ENCODE measurements around the gene MRAP.
"Not testable (repeated sequence)": the region's sequence is repeated elsewhere in the genome, so short reads cannot be mapped to it uniquely, and the experiment has no call there.

MRAP gene

GRCh38 chr21:32300117-32300681, 1.5 kb downstream of the MRAP start:
- DNase-seq, result no peak

DNA sequence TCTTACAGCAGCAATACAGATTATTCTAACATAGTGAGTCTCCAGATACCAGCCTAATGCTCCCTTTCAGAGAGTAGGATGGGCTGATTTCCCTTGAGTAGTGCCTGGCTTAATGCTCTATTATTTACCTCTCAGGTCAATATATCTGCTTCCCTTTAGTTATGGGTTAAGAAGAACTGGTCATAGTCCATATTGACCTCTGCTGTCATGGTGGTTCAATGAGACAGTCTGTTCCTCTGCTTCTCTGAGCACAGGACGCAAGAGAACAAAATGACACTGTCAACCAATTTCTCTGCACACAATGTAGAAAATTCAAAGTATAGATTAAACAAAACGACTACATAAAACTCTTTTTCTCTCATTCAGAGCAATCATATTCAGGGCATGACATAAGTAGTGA, 2.9 kb downstream of the MRAP start:
- no peak for DNase-seq

DNA sequence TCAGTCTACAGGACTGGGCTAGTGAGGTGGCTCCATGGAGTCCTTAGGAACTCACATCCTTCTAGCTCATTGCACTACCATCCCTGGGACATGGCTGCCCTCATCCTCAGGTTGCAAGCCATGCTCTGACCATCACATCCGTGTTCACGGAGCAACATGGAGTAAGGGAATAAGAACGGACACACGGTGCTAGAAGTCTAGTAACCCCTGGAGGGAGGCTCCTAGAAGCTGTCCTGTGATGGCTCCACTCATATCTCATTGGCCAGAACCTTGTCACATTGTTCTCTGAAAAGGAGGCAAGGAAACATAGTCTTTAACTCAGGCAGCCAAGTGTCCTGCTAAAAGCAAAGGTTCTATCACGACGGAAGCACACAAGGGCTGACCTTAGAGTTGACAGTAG, 3.9 kb downstream of the MRAP start:
- no peak for DNase-seq

DNA sequence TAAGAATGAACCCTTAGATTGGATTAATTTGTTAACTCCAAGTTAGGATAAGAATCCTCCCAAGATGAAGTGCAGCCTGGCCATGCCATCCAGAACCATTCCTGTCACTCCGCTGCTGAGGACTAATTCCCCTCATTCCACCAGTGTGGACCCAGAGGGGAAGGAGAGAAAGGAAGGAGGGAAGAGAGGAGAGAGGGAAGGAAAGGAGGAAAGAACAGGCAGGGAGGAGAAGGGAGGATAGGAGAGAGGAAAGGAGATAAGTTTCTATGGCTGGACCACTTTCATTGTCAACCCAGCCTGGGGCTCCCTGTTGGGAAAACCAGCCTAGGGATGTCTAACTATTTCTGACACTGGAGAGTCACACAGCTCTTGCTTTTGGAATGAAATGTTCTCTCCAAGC, 4.7 kb downstream of the MRAP start:
- no peak for DNase-seq

- no peak for DNase-seq
These were observed 6.3 kb downstream of the MRAP start for GRCh38 chr21:32304998-32305397.

GRCh38 chr21:32306021-32306780, 7.5 kb downstream of the MRAP start:
- DNase-seq, result no peak

DNA sequence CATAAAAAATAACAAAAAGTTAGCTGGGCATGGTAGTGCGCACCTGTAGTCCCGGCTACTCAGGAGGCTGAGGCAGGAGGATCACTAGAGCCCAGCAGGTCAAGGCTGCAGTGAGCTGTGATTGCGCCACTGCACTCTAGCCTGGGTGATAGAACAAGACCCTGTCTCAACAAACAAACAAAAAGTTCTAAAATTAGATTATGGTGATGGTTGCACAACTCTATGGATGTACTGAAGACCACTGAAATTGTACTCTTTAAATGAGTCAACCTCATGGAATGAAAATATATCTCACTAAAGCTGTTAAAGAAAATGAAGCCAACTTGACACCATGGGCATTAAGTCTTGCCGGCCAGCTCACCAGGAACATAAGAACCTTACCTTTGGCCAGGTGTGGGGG, 9.1 kb downstream of the MRAP start:
- no peak for DNase-seq

DNA sequence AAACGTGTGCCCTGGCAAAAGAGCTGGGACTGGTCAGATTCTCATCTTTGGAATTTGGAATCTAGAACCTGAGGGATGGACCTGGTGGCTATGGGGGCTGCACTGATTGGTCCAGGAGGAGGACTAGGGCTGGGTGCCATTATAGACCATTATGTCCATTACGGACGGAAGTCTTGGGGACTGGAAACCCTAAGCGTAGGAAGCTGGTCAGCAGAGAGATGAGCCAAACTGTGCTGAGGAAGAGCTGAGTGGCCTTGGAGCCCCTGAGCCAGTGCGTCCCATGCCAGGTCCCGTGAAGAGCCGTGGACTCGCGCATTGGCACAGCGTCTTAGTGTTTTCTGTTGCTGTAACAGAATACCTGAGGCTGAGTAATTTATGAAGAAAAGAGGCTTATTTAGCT, 10.0 kb downstream of the MRAP start:
- DNase-seq, result no peak

DNA sequence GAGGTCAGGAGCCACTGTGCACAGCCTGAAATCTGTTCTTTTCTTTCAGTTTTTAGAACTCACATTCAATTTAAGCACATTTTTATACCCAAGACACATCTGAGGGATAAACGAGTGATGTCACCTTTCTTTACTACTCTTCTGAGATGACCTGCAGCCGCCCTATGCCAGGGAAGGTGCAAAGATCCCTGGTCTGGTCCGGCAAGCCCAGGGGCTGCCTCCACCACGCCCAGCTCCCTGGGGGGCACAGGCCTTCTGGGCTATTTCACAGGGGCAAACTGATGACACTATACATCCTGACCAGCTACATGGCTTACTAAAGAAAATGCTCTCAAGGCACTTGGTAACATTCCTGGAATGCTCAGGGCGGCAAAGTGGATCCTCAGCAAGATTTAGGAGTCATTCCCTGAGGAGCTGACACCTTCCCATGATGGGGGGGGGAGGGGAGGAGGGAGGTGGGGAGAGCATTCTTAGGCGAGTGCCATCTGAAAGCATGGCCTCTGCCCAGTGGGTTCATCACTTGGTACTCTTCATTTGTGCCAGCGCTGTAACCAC, 11.3 kb downstream of the MRAP start:
- no peak for DNase-seq

GRCh38 chr21:32310976-32311375, 12.3 kb downstream of the MRAP start:
- DNase-seq, result not testable (repeated sequence)

DNA sequence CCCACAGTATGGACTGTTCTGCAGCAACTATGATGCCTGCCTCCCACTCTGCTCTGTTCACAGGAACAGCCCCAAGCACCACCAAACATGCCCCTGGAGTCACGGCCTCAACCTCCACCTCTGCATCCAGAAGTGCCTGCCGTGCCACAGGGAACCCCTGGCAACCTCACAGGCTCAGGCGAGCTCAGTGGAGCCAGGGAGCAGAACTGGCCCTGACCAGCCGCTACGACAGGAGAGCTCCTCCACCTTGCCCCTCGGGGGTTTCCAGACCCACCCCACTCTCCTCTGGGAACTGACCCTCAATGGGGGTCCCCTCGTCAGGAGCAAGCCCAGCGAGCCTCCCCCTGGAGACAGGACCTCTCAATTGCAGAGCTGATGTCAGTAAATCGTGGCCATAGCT, 13.0 kb downstream of the MRAP start:
- DNase-seq, result no peak

- DNase-seq, result no peak
These were observed 13.7 kb downstream of the MRAP start for GRCh38 chr21:32312326-32312725.

- DNase-seq, result no peak
These were observed 14.3 kb downstream of the MRAP start for GRCh38 chr21:32312976-32313375.

- DNase-seq, result no peak
These were observed 16.2 kb downstream of the MRAP start for GRCh38 chr21:32314806-32315205.

GRCh38 chr21:32315511-32316281, 17.0 kb downstream of the MRAP start:
- no peak for DNase-seq

DNA sequence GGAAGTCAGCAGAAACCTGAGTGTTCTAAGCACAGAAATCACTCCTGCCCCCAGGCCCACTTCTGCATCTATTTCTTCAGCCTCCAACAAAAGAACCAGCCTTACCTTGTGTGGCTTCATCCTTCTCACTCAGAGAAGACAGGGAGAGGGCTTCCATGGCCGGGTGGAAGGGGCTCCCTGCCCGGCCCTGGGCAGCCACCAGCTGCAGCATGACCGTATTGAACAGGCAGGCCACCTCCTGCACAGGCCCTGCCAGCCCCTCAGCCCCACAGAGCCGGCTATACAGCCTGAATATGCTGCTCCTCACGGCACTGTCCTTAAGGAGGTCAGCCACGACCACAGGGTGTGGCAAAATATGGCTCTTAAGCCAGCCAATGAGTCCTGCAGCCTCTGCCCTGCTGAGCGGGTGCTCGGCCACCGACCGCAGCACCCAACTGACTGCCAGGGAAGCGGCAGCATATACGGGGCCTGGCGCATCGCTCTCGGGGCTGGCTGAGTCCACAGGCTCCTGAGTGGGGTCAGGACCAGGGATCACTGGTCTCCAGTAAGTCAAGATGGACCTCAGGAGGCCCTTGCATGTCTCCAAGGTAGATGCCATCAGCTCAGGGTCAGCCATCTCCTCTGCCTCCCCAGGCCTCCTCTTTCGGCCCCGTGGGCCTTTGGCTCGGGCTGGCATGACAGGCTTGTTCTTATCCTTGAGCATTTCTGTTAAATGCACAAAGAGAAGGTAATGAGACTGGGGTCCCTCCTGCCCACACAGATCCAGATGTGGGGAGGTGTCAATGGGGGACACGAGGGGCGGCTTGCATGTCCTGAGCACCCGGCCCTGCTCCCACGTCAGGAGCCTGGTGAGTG, 17.9 kb downstream of the MRAP start:
- DNase-seq, result no peak

- no peak for DNase-seq
These were observed 19.1 kb downstream of the MRAP start for GRCh38 chr21:32317726-32318125.

DNA sequence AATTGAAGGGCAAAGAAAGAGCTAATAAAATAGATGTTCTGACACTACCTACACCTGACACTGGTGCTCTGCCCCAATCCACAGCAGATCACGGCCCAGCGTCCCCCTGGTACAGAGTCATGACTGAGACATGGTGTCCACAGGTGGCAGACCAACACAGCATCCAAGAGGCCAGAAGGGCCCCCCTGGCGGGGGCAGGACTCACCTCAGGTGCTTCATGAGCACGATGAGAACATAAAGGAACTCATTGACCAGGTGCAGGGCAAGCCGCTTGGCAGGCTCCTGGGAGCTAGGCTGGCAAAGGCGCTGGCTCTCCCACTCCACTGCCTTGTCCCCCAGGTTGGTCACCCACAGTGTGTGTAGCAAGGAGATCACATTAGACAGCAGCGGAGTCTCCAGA, 20.4 kb downstream of the MRAP start:
- DNase-seq, result no peak

DNA sequence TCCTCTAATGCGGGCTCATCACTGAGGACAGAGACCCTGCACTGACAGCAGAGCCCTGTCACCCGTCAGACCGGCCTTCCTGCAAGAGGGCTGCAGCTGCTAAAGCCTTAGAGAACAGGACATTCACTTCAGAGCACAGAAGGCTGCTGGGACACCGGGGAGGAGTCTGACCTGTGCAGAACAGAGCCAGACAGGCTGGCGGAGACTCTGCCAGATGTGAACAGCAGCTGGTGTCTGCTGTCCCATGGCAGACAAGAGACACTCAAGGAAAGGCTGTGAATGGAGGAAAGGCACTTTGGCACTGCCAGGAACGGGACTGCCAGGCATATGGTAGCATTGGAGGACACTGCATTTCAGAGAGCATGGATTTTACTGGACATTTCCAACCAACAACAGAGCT, 21.4 kb downstream of the MRAP start:
- no peak for DNase-seq

DNA sequence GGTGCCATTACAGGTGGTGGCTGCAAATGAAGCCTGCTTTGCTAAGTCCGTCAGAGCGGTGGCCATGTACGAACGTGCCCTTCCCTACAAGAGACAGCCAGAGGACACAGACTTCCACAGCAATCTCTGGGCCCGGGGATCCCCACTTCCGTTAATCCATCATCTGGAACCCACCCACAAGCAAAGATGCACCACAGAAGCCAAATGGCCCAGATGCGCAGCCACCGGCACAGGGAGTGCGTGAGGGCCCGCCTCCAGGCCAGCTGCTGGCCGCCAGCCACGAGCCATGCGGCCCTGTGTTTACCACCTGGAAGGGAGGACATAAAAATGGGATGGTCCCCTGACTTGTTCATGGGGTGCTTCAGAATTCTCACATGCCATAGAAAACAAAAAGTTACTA, 22.1 kb downstream of the MRAP start:
- no peak for DNase-seq

DNA sequence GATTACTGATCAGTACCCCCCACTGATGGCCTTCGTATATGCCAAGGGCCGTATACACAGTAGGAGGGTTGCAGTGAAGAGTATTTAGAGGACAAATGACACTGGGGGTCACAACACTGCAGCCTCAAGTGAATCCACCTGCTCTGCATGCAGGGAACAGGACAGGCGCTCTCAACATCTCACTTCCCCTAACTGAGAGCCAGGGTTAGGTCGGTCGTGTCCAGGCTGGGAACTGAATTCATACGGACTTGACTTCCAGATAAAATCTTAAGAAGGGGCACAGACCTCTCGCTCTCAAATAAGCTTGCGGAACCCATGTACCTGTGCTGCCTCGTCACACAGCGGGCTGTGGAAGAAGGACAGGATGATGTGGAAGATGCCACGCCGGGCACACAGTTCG, 22.8 kb downstream of the MRAP start:
- no peak for DNase-seq

DNA sequence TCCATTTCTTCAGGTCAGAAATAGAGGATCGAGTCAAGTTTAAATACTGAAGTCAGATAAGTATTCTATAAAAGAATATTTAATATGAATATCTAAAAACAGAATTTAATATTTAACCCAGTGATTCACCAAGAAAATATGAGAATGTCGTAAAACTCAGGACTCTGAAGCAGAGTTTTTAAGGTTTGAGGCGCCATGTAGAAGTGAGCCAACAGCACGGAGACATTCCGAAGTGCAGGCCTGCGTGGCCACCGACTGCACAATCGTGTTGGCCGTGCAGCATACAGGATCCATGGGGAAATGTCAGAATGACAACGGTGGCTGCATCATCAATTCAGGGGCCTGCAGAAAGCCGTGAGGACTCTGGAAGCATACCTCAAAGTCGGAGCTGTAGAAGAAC, 23.4 kb downstream of the MRAP start:
- DNase-seq, result no peak

GRCh38 chr21:32322676-32323075, 24.0 kb downstream of the MRAP start:
- no peak for DNase-seq
